GM23248 (cell line): Measurements from ENCODE around the gene C16orf54. TPM values are rescaled to one million over a fixed set of nuclear protein-coding genes. Genes with fewer than 3 reads are reported as not detected.

Experiments used
- DNase-seq: peaks from one replicate; pipeline ENCODE4 v3.0.0-alpha.2; 2015
- H2AFZ ChIP-seq: fragments of 200-600 bp; sonication (generic); 2 replicates; pipeline ENCODE4 v1.6.1; 2016; ENCODE audit warnings: antibody characterized with exemption
- H3F3A ChIP-seq: fragments of 200-600 bp; sonication (generic); 2 replicates; pipeline ENCODE4 v1.6.1; 2016; ENCODE audit warnings: mild to moderate bottlenecking, antibody characterized with exemption, mixed run types; ENCODE audit not compliant: insufficient read depth
- H3K27ac ChIP-seq: fragments of 200-600 bp; sonication (generic); 2 replicates; pipeline ENCODE4 v1.5.1; 2016; ENCODE audit warnings: mild to moderate bottlenecking
- H3K27me3 ChIP-seq: fragments of 200-600 bp; sonication (generic); replicated peaks from 2 replicates; pipeline ENCODE4 v1.6.1; 2016; ENCODE audit warnings: mild to moderate bottlenecking; ENCODE audit not compliant: insufficient read depth
- H3K36me3 ChIP-seq: fragments of 200-600 bp; sonication (generic); 2 replicates; pipeline ENCODE4 v1.6.1; 2016; ENCODE audit warnings: low read depth, mild to moderate bottlenecking
- H3K4me1 ChIP-seq: fragments of 200-600 bp; sonication (generic); 2 replicates; pipeline ENCODE4 v1.6.1; 2016; ENCODE audit warnings: mild to moderate bottlenecking; ENCODE audit not compliant: insufficient read depth
- H3K4me2 ChIP-seq: fragments of 200-600 bp; sonication (generic); one replicate; pipeline ENCODE4 v1.6.1; 2016; ENCODE audit warnings: mild to moderate bottlenecking; ENCODE audit not compliant: unreplicated experiment
- H3K4me3 ChIP-seq: fragments of 200-600 bp; sonication (generic); 2 replicates; pipeline ENCODE4 v1.5.1; 2016; ENCODE audit warnings: mild to moderate bottlenecking
- H3K79me2 ChIP-seq: fragments of 200-600 bp; sonication (generic); 2 replicates; pipeline ENCODE4 v1.6.1; 2016; ENCODE audit warnings: mild to moderate bottlenecking; ENCODE audit not compliant: insufficient read depth
- H3K9ac ChIP-seq: fragments of 200-600 bp; sonication (generic); 2 replicates; pipeline ENCODE4 v1.6.1; 2016; ENCODE audit warnings: mild to moderate bottlenecking
- H3K9me2 ChIP-seq: fragments of 200-600 bp; sonication (generic); 2 replicates; pipeline ENCODE4 v1.6.1; 2016; ENCODE audit warnings: mixed run types, mild to moderate bottlenecking, moderate library complexity; ENCODE audit not compliant: insufficient read depth
- H3K9me3 ChIP-seq: fragments of 200-600 bp; sonication (generic); one replicate; pipeline ENCODE4 v1.6.1; 2017; ENCODE audit warnings: low read depth
- H4K20me1 ChIP-seq: fragments of 200-600 bp; sonication (generic); 2 replicates; pipeline ENCODE4 v1.6.0; 2016; ENCODE audit not compliant: insufficient read depth
- EZH2 ChIP-seq: fragments of 200-600 bp; sonication (generic); IDR thresholded peaks from 2 replicates; pipeline ENCODE4 v1.6.1; 2018; ENCODE audit warnings: antibody characterized with exemption, mild to moderate bottlenecking; ENCODE audit not compliant: insufficient read depth, poor library complexity, severe bottlenecking
- EZH2phosphoT487 ChIP-seq: fragments of 200-600 bp; sonication (generic); IDR thresholded peaks from 2 replicates; pipeline ENCODE4 v1.6.1; 2018; ENCODE audit warnings: antibody characterized with exemption, moderate library complexity, mild to moderate bottlenecking, low read depth; ENCODE audit not compliant: insufficient read depth
- WGBS, 2 experiments: methylation state at CpG; one replicate each; pipeline ENCODE4 v1.1.6; 2015 to 2017; ENCODE audit warnings: low lambda C conversion rate in 2 of 2, low coverage in 1 of 2; ENCODE audit errors: missing lambda C conversion rate in 2 of 2; 5-methylcytosine and 5-hydroxymethylcytosine counted together
- in situ Hi-C: fragments of 300-500 bp; cut with MboI; formaldehyde crosslinking; loops from 2 replicates; pipeline ENCODE4 v1.15.0; 2020
- polyA plus RNA-seq: library from polyadenylated mRNA; unstranded; fragments of >200 nt; fragmentation: Nextera tagmentation; extraction: Ambion mirVana; gene quantifications from 2 replicates; pipeline ENCODE4 v1.2.1, GENCODE V29; 2016
- total RNA-seq: library from RNA; depleted of rRNA; stranded (reverse); fragments of >200 nt; shearing (Covaris generic); gene quantifications from 2 replicates; pipeline ENCODE4 v1.2.3, GENCODE V29; 2014

C16orf54 gene
- total and polyA plus RNA-seq, 2 experiments from 2014 or later = not detected

DNA sequence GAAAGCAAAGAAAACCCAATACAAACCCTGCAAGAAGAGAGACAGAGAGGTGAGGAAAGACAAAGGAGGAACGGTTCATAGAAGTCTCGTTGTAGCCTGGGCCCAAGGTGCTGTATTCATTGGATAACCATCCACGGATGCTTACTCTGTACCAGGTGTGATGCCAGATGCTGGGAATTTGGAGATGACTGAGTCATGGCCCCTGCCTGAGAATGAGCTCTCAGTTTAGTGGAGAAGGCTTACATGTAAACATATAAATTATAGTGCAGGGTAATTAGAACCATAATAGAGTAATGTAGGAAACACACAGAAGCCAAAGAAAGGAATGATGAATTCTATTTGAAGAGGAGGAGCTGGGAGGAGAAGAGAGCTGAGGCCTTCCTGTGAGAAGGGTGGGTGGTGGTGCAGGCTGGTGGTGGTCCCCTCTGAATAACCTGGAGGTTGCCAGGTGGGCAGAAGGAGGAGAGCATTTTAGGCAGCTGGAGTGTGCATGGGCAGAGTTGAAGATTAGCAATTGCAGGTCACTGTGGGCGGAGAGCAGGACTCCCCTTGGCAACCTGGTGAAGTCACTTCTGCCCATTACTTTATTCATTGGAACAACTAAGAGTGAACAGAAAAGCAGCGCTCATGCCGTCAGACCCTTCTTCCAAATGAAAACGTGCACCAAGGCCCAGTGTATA, 24.6 kb upstream of the C16orf54 start:
- Histone ChIP-seq H3K9me3 (no peaks in the 10 kb centered on the region), H3K27ac (no peak overlapping the region), H3K9me2 (no peaks in the 10 kb centered on the region), H3K4me1 (no peaks in the 10 kb centered on the region), H2AFZ (no peak overlapping the region), H3K4me2 (no peak overlapping the region), H3K79me2 (no peaks in the 10 kb centered on the region), H4K20me1 (no peaks in the 10 kb centered on the region), H3K27me3 (no peaks in the 10 kb centered on the region), H3K36me3 (no peaks in the 10 kb centered on the region), H3K4me3 (no peak overlapping the region), H3F3A (no peaks in the 10 kb centered on the region), H3K9ac (no peak overlapping the region)
- DNase-seq = no peak
- in situ Hi-C loops = no loop called here
- TF ChIP-seq EZH2 = no peak
- TF ChIP-seq EZH2phosphoT487 = no peak
- 43 to 44% methylated on average over 7 of the region's 7 CpGs for WGBS, 2 experiments

DNA sequence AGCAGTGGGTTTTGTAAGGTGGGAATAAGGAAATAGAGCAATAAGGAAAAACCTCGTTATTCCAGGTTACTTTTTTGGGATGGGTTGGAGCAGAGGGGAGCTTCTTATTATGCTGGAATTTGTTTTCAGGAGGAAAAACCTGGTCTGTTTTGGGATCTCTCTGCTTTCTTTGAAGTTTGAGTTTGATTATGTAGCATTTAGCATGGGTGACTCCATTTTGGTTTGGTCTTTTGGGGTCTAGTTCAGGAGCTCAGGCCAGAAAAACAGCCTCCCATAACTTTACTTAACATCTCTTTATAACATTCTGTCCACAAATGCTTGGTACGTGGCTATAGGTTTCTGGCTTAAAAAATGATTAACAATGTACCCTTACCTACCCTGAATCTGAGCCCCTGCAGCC, 23.7 kb upstream of the C16orf54 start:
- Histone ChIP-seq H3K4me3 (no peak overlapping the region), H3K9ac (no peak overlapping the region), H3K36me3 (no peaks in the 10 kb centered on the region), H3K4me2 (no peak overlapping the region), H3K9me2 (no peaks in the 10 kb centered on the region), H3K9me3 (no peaks in the 10 kb centered on the region), H2AFZ (no peak overlapping the region), H3K4me1 (no peaks in the 10 kb centered on the region), H3K79me2 (no peaks in the 10 kb centered on the region), H3F3A (no peaks in the 10 kb centered on the region), H4K20me1 (no peaks in the 10 kb centered on the region), H3K27me3 (peaks cover under 1% of the 10 kb centered on the region; the same call in 1 of the 2 replicates), H3K27ac (no peak overlapping the region)
- in situ Hi-C loops = no loop called here
- no peak for DNase-seq
- WGBS, 2 experiments = 52 to 60% methylated on average over 2 of the region's 2 CpGs
- TF ChIP-seq EZH2 (no peak), EZH2phosphoT487 (no peak)

DNA sequence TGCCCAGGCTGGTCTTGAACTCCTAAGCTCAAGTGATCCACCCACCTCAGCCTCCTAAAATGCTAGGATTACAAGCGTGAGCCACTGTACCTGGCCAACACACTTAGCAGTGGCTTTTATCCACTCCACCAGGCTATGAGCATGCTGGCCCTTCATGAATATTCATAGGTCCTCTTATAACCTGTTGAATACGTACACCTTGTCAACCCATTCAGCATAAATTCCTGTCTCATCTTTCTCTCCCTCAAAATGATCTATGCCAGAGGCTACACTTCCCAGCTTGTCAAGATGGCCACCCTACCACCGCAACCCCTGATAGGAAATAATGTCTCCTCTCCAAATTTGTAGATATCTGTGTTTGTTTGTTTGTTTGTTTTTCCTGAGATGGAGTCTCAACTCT, 21.3 kb upstream of the C16orf54 start:
- H3K27me3 ChIP-seq = peaks cover 9% of the 10 kb centered on the region
- no peaks in the 10 kb centered on the region for H3K79me2 ChIP-seq
- no peaks in the 10 kb centered on the region for H3F3A ChIP-seq
- no peaks in the 10 kb centered on the region for H3K9me3 ChIP-seq
- no peak overlapping the region for H3K4me3 ChIP-seq
- no peaks in the 10 kb centered on the region for H3K36me3 ChIP-seq
- 74 to 80% methylated on average over 3 of the region's 3 CpGs for WGBS, 2 experiments
- H3K4me1 ChIP-seq = no peaks in the 10 kb centered on the region
- in situ Hi-C loops = no loop called here
- H2AFZ ChIP-seq = no peak overlapping the region
- H3K4me2 ChIP-seq = no peak overlapping the region
- DNase-seq = no peak
- no peak overlapping the region for H3K27ac ChIP-seq
- H3K9ac ChIP-seq = no peak overlapping the region
- no peak for TF ChIP-seq EZH2
- TF ChIP-seq EZH2phosphoT487 = no peak
- no peaks in the 10 kb centered on the region for H4K20me1 ChIP-seq
- no peaks in the 10 kb centered on the region for H3K9me2 ChIP-seq

DNA sequence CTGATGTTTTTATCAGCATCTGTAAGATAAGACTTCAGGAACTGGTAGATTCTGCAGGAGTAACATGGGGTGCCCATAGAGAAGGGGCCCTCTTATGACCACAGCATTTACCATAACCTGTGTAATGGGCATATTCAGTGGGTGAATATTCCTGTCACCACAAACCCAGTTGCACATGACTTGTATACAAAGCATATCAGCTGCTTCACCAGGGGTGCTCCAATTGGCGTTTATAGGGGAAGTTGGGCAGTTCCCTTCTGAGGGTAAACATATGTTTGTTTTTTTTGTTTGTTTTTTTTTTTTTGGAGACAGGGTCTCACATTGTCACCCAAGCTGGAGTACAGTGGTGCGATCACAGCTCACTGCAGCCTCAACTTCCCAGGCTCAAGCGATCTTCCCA, 20.8 kb upstream of the C16orf54 start:
- DNase-seq = no peak
- Histone ChIP-seq H3K27me3 (peaks cover 9% of the 10 kb centered on the region), H3K36me3 (no peaks in the 10 kb centered on the region), H3K9me3 (no peaks in the 10 kb centered on the region), H2AFZ (no peak overlapping the region), H3K27ac (no peak overlapping the region), H4K20me1 (no peaks in the 10 kb centered on the region), H3F3A (no peaks in the 10 kb centered on the region), H3K9ac (no peak overlapping the region), H3K4me2 (no peak overlapping the region), H3K9me2 (no peaks in the 10 kb centered on the region), H3K4me3 (no peak overlapping the region), H3K4me1 (no peaks in the 10 kb centered on the region), H3K79me2 (no peaks in the 10 kb centered on the region)
- TF ChIP-seq EZH2 = no peak
- no peak for TF ChIP-seq EZH2phosphoT487
- in situ Hi-C loops = no loop called here
- 80% methylated on average over 3 of the region's 3 CpGs for WGBS, 2 experiments
